Spleen (tissue), 11 donors: ENCODE measurements around the gene FBLN1. TPM values are rescaled to one million over a fixed set of nuclear protein-coding genes. Genes with fewer than 3 reads are reported as not detected.

Source experiments
- DNase-seq: peaks from one replicate; pipeline ENCODE4 v3.0.0-alpha.2; 2020
- H3K27ac ChIP-seq, 8 donors: fragments of 200-600 bp; sonication (generic) in 7 of 8; 1 replicate in 4 of 8; 2 replicates in 4 of 8; pipeline versions ENCODE4 v1.5.0 to v1.8.0; 2016 to 2021; ENCODE audit warnings: inconsistent platforms in 4 of 8, mild to moderate bottlenecking in 4 of 8, moderate library complexity in 1 of 8
- H3K27me3 ChIP-seq, 7 donors: fragments of 200-600 bp; sonication (generic) in 6 of 7; replicated peaks in 1 of 7; 1 replicate in 4 of 7; 2 replicates in 3 of 7; pipeline versions ENCODE4 v1.5.0 to v1.8.0; 2016 to 2021; ENCODE audit warnings: inconsistent platforms in 3 of 7, mild to moderate bottlenecking in 1 of 7
- H3K36me3 ChIP-seq, 6 donors: fragments of 200-600 bp; sonication (generic) in 5 of 6; 1 replicate in 4 of 6; 2 replicates in 2 of 6; pipeline versions ENCODE4 v1.5.0 to v1.8.0; 2016 to 2021; ENCODE audit warnings: inconsistent platforms in 2 of 6
- H3K4me1 ChIP-seq, 6 donors: fragments of 200-600 bp; sonication (generic) in 5 of 6; 1 replicate in 3 of 6; 2 replicates in 3 of 6; pipeline versions ENCODE4 v1.5.0 to v1.8.0; 2016 to 2021; ENCODE audit warnings: inconsistent platforms in 3 of 6
- H3K4me3 ChIP-seq, 8 donors: fragments of 200-600 bp; sonication (generic) in 7 of 8; 1 replicate in 4 of 8; 2 replicates in 4 of 8; pipeline versions ENCODE4 v1.5.0 to v1.8.0; 2016 to 2021; ENCODE audit warnings: inconsistent platforms in 4 of 8, mild to moderate bottlenecking in 4 of 8, moderate library complexity in 2 of 8
- H3K9me3 ChIP-seq, 8 donors: fragments of 200-600 bp; sonication (generic) in 7 of 8; 1 replicate in 4 of 8; 2 replicates in 4 of 8; pipeline versions ENCODE4 v1.5.0 to v1.8.0; 2016 to 2021; ENCODE audit warnings: inconsistent platforms in 4 of 8
- POLR2A ChIP-seq, 3 donors: fragments of 450-650 bp; IDR thresholded peaks; one replicate each; pipeline ENCODE4 v1.5.1; 2017; ENCODE audit warnings: antibody characterized with exemption in 3 of 3, mild to moderate bottlenecking in 1 of 3
- POLR2AphosphoS5 ChIP-seq, 3 donors: sonication (generic); formaldehyde crosslinking; IDR thresholded peaks; one replicate each; pipeline ENCODE4 v1.5.1; 2017; ENCODE audit warnings: antibody characterized with exemption in 3 of 3
- WGBS, 5 donors: extraction: QIAGEN DNeasy Blood & Tissue Kit in 3 of 5; methylation state at CpG; one replicate each; pipeline versions ENCODE4 v1.1.5 to v1.1.7; 2013 to 2018; 5-methylcytosine and 5-hydroxymethylcytosine counted together
- intact Hi-C: fragments of 100-400 bp; cut with DNase I; formaldehyde crosslinking; loops from one replicate; pipeline ENCODE4 v1.15.0; 2023; ENCODE audit warnings: low total_unique reads
- polyA plus RNA-seq, 3 donors: library from polyadenylated mRNA; stranded (reverse); fragments of 200-250 nt; gene quantifications; one replicate each; pipeline ENCODE4 v1.2.1, GENCODE V29; 2013
- total RNA-seq, 7 donors: library from RNA; depleted of rRNA in 3 of 7; stranded (reverse); fragments of >200 nt in 3 of 7; fragmentation: NEBNext Ultra II Directional in 4 of 7; extraction: Animal tissue kit (Norgen Biotek cat#: 25700) in 4 of 7; gene quantifications; one replicate each; pipeline versions ENCODE4 v1.1.0 to v1.2.1, GENCODE V29; 2016 to 2021
- TF ChIP-seq, protein P1 (sequence below), 11 experiments: fragments of 200-600 bp in 7 of 11; fragments of 450-650 bp in 4 of 11; sonication (generic) in 4 of 11; IDR thresholded peaks in 8 of 11; conservative IDR thresholded peaks in 3 of 11; 1 replicate in 7 of 11; 2 replicates in 4 of 11; pipeline versions ENCODE4 v1.4.0 to v1.8.0; 2016 to 2021; ENCODE audit warnings: antibody characterized with exemption in 11 of 11, inconsistent platforms in 4 of 11, mild to moderate bottlenecking in 1 of 11
- donor health status: healthy with polysubstance abuse.
- donor health status: DM: no; HTN: no; CAD: no; lungs with moderate emphysema.
- donor health status: DM: no; HTN: no; CAD: no.
- donor health status: Bipolar disorder and iron deficiency.
- donor health status: healthy.
- donor health status: DM: no; HTN: no; CAD: no.
- donor health status: DM: yes; HTN: yes; CAD: no.

FBLN1 gene
- total and polyA plus RNA-seq, 10 donors = 1.9 to 20.3 (median 11.0) TPM

- 72 to 82% (median 78%) methylated on average over 15 to 18 of the region's 18 CpGs for WGBS, 5 donors
- TF ChIP-seq POLR2AphosphoS5 (IDR thresholded peaks at IDR 0.05) = no peak
- no peak for TF ChIP-seq POLR2A (IDR thresholded peaks at IDR 0.05)
- TF ChIP-seq, protein P1, sequence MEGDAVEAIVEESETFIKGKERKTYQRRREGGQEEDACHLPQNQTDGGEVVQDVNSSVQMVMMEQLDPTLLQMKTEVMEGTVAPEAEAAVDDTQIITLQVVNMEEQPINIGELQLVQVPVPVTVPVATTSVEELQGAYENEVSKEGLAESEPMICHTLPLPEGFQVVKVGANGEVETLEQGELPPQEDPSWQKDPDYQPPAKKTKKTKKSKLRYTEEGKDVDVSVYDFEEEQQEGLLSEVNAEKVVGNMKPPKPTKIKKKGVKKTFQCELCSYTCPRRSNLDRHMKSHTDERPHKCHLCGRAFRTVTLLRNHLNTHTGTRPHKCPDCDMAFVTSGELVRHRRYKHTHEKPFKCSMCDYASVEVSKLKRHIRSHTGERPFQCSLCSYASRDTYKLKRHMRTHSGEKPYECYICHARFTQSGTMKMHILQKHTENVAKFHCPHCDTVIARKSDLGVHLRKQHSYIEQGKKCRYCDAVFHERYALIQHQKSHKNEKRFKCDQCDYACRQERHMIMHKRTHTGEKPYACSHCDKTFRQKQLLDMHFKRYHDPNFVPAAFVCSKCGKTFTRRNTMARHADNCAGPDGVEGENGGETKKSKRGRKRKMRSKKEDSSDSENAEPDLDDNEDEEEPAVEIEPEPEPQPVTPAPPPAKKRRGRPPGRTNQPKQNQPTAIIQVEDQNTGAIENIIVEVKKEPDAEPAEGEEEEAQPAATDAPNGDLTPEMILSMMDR (IDR thresholded peaks at IDR 0.05 in 8 of 11, conservative IDR thresholded peaks at IDR 0.05 in 3 of 11) = no peak
- intact Hi-C loops = no loop called here
- peaks cover 0 to 18% (median 14%) of the 10 kb centered on the region in 8 donors for H3K9me3 ChIP-seq
- no peaks in the 10 kb centered on the region for H3K36me3 ChIP-seq
- H3K4me3 ChIP-seq = no peak overlapping the region
- peaks cover 4 to 8% (median 6%) of the 10 kb centered on the region in 6 donors for H3K4me1 ChIP-seq
- H3K27me3 ChIP-seq = peaks cover 0 to 42% (median 6%) of the 10 kb centered on the region in 7 donors
- H3K27ac ChIP-seq = no peak overlapping the region
- DNase-seq = peak; percentile 48
Measured at GRCh38 chr22:45575607-45576272, 73.1 kb downstream of the FBLN1 start.

DNA sequence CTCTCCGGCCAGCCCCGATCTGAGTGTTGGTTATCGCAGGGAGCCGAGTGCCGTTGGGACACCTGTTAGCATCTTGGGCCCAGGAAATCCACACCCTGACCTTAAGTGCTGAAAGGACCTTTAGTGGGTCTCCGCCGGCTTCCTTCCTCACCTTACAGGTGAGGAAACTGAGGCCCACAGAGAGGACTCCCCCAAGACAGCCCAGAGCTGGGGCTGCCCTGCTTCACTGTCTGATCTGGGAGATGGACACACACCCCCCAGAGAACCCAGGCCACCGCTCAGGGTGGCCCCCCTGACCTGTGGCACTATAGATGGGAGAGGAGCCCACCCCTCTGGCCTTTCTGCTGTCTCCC is 73.6 kb downstream of the FBLN1 start:
- Histone ChIP-seq H3K9me3 (peaks cover 0 to 13% (median 9%) of the 10 kb centered on the region in 8 donors), H3K36me3 (no peaks in the 10 kb centered on the region), H3K27ac (no peak overlapping the region), H3K27me3 (peaks cover 0 to 42% (median 6%) of the 10 kb centered on the region in 7 donors), H3K4me3 (no peak overlapping the region), H3K4me1 (peaks cover 4 to 8% (median 6%) of the 10 kb centered on the region in 6 donors)
- no peak for DNase-seq
- WGBS, 5 donors = 79 to 95% (median 89%) methylated on average over 3 to 8 of the region's 8 CpGs
- TF ChIP-seq, protein P1 (IDR thresholded peaks at IDR 0.05 in 8 of 11, conservative IDR thresholded peaks at IDR 0.05 in 3 of 11) = no peak
- TF ChIP-seq POLR2AphosphoS5 (IDR thresholded peaks at IDR 0.05) = no peak
- no peak for TF ChIP-seq POLR2A (IDR thresholded peaks at IDR 0.05)
- intact Hi-C loops = no loop called here

- TF ChIP-seq POLR2A (IDR thresholded peaks at IDR 0.05) = no peak
- TF ChIP-seq, protein P1 (IDR thresholded peaks at IDR 0.05 in 8 of 11, conservative IDR thresholded peaks at IDR 0.05 in 3 of 11) = no peak
- no peak for TF ChIP-seq POLR2AphosphoS5 (IDR thresholded peaks at IDR 0.05)
- intact Hi-C loops = no loop called here
- Histone ChIP-seq H3K27ac (no peak overlapping the region), H3K9me3 (peaks cover 0 to 6% (median 2%) of the 10 kb centered on the region in 8 donors), H3K4me1 (peaks cover 4 to 8% (median 6%) of the 10 kb centered on the region in 6 donors), H3K36me3 (no peaks in the 10 kb centered on the region), H3K4me3 (no peak overlapping the region), H3K27me3 (peaks cover 0 to 42% (median 6%) of the 10 kb centered on the region in 7 donors)
- DNase-seq = no peak
- 90 to 97% (median 91%) methylated on average over 16 to 19 of the region's 19 CpGs for WGBS, 5 donors
Measured at GRCh38 chr22:45576730-45577464, 74.2 kb downstream of the FBLN1 start.
